HL-60 (cell line): Measurements from ENCODE around the gene SMOC2.

Experiments used
- DNase-seq, 2 experiments: peaks; one replicate each; pipeline ENCODE4 v3.0.0-alpha.2; 2010 to 2020; ENCODE audit warnings: low read depth in 1 of 2, low spot score in 1 of 2
- H3K27ac ChIP-seq: fragments of 250-450 bp; sonication (Bioruptor Pico); replicated peaks from 2 replicates; pipeline ENCODE4 v1.5.1; 2020; ENCODE audit warnings: mild to moderate bottlenecking, moderate library complexity
- H3K27me3 ChIP-seq: fragments of 250-450 bp; sonication (Bioruptor Pico); 2 replicates; pipeline ENCODE4 v1.5.1; 2021; ENCODE audit warnings: mild to moderate bottlenecking, moderate library complexity; ENCODE audit not compliant: insufficient read depth, poor library complexity, severe bottlenecking
- H3K4me3 ChIP-seq: replicated peaks from 2 replicates; pipeline ENCODE4 v1.5.1; 2011; ENCODE audit warnings: mild to moderate bottlenecking, control low read depth, low read length; ENCODE audit not compliant: insufficient read depth
- GABPA ChIP-seq: IDR thresholded peaks from 2 replicates; pipeline ENCODE4 v1.6.1; 2012; ENCODE audit warnings: low read depth
- POLR2AphosphoS5 ChIP-seq: IDR thresholded peaks from 2 replicates; pipeline ENCODE4 v1.6.1; 2012; ENCODE audit warnings: low read depth
- SPI1 ChIP-seq: IDR thresholded peaks from 2 replicates; pipeline ENCODE4 v1.6.1; 2012; ENCODE audit warnings: low read depth, mild to moderate bottlenecking, borderline replicate concordance
- TF ChIP-seq, protein P1 (sequence below): IDR thresholded peaks from 2 replicates; pipeline ENCODE4 v1.6.1; 2012; ENCODE audit warnings: low read depth; ENCODE audit not compliant: insufficient replicate concordance
- TF ChIP-seq, protein P2 (sequence below): IDR thresholded peaks from one replicate; pipeline ENCODE4 v1.5.1; 2011; ENCODE audit warnings: low read length, control low read depth, inconsistent platforms; ENCODE audit not compliant: insufficient read depth

The SMOC2 gene

DNA sequence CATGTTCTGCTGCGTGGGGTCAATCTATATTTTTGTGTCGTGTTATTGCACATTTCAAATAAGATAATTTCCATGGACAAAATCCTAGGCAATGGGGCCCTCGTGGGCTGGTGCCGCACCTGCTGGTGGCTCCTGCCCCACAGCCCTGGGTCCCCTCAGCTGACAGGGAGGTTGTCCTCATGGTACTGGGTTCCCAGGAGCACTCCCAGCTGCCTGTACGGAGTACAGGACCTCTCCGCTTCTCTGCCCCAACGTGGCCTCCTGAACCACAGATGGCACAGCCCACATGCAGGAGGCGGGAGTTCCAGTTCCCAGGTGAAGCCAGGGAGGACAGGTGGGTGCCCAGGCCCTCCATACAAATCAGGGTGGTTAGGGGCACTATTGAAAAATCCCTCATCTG is 243.5 kb downstream of the SMOC2 start:
- H3K4me3 ChIP-seq: no peak overlapping the region
- TF ChIP-seq, protein P1, sequence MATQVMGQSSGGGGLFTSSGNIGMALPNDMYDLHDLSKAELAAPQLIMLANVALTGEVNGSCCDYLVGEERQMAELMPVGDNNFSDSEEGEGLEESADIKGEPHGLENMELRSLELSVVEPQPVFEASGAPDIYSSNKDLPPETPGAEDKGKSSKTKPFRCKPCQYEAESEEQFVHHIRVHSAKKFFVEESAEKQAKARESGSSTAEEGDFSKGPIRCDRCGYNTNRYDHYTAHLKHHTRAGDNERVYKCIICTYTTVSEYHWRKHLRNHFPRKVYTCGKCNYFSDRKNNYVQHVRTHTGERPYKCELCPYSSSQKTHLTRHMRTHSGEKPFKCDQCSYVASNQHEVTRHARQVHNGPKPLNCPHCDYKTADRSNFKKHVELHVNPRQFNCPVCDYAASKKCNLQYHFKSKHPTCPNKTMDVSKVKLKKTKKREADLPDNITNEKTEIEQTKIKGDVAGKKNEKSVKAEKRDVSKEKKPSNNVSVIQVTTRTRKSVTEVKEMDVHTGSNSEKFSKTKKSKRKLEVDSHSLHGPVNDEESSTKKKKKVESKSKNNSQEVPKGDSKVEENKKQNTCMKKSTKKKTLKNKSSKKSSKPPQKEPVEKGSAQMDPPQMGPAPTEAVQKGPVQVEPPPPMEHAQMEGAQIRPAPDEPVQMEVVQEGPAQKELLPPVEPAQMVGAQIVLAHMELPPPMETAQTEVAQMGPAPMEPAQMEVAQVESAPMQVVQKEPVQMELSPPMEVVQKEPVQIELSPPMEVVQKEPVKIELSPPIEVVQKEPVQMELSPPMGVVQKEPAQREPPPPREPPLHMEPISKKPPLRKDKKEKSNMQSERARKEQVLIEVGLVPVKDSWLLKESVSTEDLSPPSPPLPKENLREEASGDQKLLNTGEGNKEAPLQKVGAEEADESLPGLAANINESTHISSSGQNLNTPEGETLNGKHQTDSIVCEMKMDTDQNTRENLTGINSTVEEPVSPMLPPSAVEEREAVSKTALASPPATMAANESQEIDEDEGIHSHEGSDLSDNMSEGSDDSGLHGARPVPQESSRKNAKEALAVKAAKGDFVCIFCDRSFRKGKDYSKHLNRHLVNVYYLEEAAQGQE: no peak
- TF ChIP-seq GABPA (no peak), SPI1 (no peak)
- TF ChIP-seq, protein P2, sequence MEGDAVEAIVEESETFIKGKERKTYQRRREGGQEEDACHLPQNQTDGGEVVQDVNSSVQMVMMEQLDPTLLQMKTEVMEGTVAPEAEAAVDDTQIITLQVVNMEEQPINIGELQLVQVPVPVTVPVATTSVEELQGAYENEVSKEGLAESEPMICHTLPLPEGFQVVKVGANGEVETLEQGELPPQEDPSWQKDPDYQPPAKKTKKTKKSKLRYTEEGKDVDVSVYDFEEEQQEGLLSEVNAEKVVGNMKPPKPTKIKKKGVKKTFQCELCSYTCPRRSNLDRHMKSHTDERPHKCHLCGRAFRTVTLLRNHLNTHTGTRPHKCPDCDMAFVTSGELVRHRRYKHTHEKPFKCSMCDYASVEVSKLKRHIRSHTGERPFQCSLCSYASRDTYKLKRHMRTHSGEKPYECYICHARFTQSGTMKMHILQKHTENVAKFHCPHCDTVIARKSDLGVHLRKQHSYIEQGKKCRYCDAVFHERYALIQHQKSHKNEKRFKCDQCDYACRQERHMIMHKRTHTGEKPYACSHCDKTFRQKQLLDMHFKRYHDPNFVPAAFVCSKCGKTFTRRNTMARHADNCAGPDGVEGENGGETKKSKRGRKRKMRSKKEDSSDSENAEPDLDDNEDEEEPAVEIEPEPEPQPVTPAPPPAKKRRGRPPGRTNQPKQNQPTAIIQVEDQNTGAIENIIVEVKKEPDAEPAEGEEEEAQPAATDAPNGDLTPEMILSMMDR: no peak
- no peaks in the 10 kb centered on the region for H3K27me3 ChIP-seq
- no peak overlapping the region for H3K27ac ChIP-seq
- DNase-seq: no peak

DNA sequence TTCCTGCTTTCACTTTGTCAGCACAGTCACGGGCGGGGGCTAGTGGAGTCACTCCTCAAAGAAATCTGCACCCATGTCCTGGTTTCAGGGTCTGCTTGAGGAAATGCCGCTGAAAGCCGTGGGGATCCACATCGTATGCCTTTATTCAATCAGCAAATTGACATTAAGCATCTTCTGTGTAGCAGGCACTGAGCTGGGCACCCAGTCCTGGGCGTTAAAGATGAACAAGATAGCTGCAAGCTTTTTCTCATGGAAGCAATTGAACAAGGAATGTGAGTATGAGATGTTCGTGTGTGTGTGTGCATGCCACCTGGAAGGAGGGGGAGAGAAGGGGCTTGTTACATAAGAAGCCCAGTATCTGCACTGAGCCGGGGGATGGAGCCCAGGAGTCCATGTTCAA is 243.9 kb downstream of the SMOC2 start:
- H3K4me3 ChIP-seq: no peak overlapping the region
- H3K27me3 ChIP-seq: no peaks in the 10 kb centered on the region
- no peak overlapping the region for H3K27ac ChIP-seq
- no peak for TF ChIP-seq GABPA
- TF ChIP-seq POLR2AphosphoS5: no peak
- TF ChIP-seq, protein P1: no peak
- TF ChIP-seq SPI1: no peak
- TF ChIP-seq, protein P2: no peak
- DNase-seq: no peak

DNA sequence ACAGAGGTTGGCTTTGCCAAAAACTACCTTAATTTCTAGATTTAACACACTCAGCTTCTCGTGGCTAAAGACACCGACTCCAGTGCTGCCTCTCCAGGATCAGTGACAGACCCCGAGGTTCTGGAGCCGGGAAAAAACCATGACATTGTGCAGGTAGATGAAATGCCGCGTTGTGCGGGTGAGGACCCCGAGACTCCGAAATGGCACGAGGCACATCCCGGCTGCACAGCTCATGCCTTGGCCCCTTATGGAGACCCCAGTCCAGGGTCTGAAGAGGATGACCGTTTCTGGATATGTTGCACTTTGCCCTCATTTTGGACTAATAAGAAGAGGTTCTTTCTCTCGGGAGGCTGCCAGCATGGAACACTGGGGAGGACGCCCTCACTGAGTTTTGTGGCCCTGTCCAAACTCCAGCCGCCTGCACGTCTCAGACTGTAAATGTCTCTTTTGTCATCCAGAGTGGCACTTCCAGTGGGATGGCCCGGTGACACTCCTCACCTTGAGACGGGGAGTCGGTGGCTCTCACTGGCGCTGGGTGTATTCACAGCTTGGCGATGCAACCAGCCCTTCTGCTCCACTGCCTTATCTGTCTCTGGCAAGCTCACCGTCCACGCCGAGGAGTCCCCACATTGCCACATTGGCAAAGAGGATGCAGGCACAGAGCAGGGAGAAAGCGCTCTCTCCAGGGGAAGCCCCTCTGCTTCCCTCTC is 245.2 kb downstream of the SMOC2 start:
- Histone ChIP-seq H3K4me3 (no peak overlapping the region), H3K27me3 (no peaks in the 10 kb centered on the region), H3K27ac (no peak overlapping the region)
- TF ChIP-seq, protein P2: no peak
- TF ChIP-seq SPI1 (no peak), POLR2AphosphoS5 (no peak), GABPA (no peak)
- TF ChIP-seq, protein P1: no peak
- no peak for DNase-seq
